HEK293 (cell line): ENCODE results near the gene SORL1.

ENCODE experiments used
- CTCF ChIA-PET: fragments of 350-600 bp; formaldehyde crosslinking; extraction: SDS; loops from one replicate; lab custom pipeline; 2021; ENCODE audit warnings: antibody characterized with exemption; lab: Yijun Ruan, JAX
- POLR2A ChIA-PET: fragments of 300-600 bp; formaldehyde crosslinking; extraction: SDS; loops from one replicate; lab custom pipeline; 2020; ENCODE audit warnings: antibody characterized with exemption, inconsistent platforms; lab: Yijun Ruan, JAX
- H3K27ac ChIP-seq: fragments of 200-500 bp; sonication (Bioruptor generic); 2 replicates; pipeline ENCODE4 v1.5.1; 2014; ENCODE audit warnings: low read depth, low read length, control low read depth, inconsistent platforms; ENCODE audit errors: extremely low read depth
- H3K36me3 ChIP-seq, 2 experiments: fragments of 200-500 bp in 1 of 2; sonication (Bioruptor generic) in 1 of 2; 1 replicate in 1 of 2; 2 replicates in 1 of 2; pipeline ENCODE4 v1.5.1; 2014 to 2017; ENCODE audit warnings: inconsistent platforms in 2 of 2, low read length in 2 of 2; ENCODE audit not compliant: control insufficient read depth in 2 of 2, insufficient read depth in 1 of 2
- H3K4me1 ChIP-seq: fragments of 200-500 bp; sonication (Bioruptor generic); 2 replicates; pipeline ENCODE4 v1.5.1; 2014; ENCODE audit warnings: mild to moderate bottlenecking, low read length, inconsistent platforms; ENCODE audit not compliant: control insufficient read depth, insufficient read depth
- H3K4me3 ChIP-seq: 2 replicates; pipeline ENCODE4 v1.5.1; 2011; ENCODE audit warnings: low read depth, mild to moderate bottlenecking, control low read depth, low read length, moderate library complexity
- H3K9me3 ChIP-seq: fragments of 200-500 bp; sonication (Bioruptor generic); 2 replicates; pipeline ENCODE4 v1.5.1; 2014; ENCODE audit warnings: low read depth, low read length, inconsistent platforms; ENCODE audit not compliant: control insufficient read depth, insufficient read depth
- FEZF1 ChIP-seq: fragments of 450-650 bp; formaldehyde crosslinking; IDR thresholded peaks from 2 replicates; pipeline ENCODE4 v1.5.1; 2016; ENCODE audit warnings: missing biosample characterization, missing genetic modification characterization
- GLI4 ChIP-seq: fragments of 450-650 bp; formaldehyde crosslinking; IDR thresholded peaks from 2 replicates; pipeline ENCODE4 v1.5.1; 2016; ENCODE audit warnings: missing biosample characterization, missing genetic modification characterization
- GLIS1 ChIP-seq: fragments of 450-650 bp; formaldehyde crosslinking; IDR thresholded peaks from 2 replicates; pipeline ENCODE4 v1.5.1; 2016; ENCODE audit warnings: missing biosample characterization, missing genetic modification characterization
- REST ChIP-seq: fragments of 450-650 bp; formaldehyde crosslinking; IDR thresholded peaks from 2 replicates; pipeline ENCODE4 v1.5.1; 2016; ENCODE audit warnings: missing biosample characterization, missing genetic modification characterization
- ZBTB21 ChIP-seq: fragments of 450-650 bp; formaldehyde crosslinking; IDR thresholded peaks from 2 replicates; pipeline ENCODE4 v1.5.1; 2017; ENCODE audit warnings: missing biosample characterization, missing genetic modification characterization
- ZBTB8A ChIP-seq: fragments of 450-650 bp; formaldehyde crosslinking; IDR thresholded peaks from 2 replicates; pipeline ENCODE4 v1.5.1; 2016; ENCODE audit warnings: missing biosample characterization, missing genetic modification characterization
- ZIC2 ChIP-seq: fragments of 450-650 bp; formaldehyde crosslinking; IDR thresholded peaks from 2 replicates; pipeline ENCODE4 v1.5.1; 2016; ENCODE audit warnings: missing biosample characterization, missing genetic modification characterization
- ZNF138 ChIP-seq: fragments of 450-650 bp; formaldehyde crosslinking; IDR thresholded peaks from 2 replicates; pipeline ENCODE4 v1.5.1; 2016; ENCODE audit warnings: missing biosample characterization, missing genetic modification characterization, borderline replicate concordance
- ZNF18 ChIP-seq: fragments of 450-650 bp; formaldehyde crosslinking; IDR thresholded peaks from 2 replicates; pipeline ENCODE4 v1.5.1; 2016; ENCODE audit warnings: missing biosample characterization, missing genetic modification characterization
- ZNF280D ChIP-seq: fragments of 450-650 bp; formaldehyde crosslinking; IDR thresholded peaks from 2 replicates; pipeline ENCODE4 v1.5.1; 2016; ENCODE audit warnings: missing biosample characterization, missing genetic modification characterization
- ZNF324 ChIP-seq: fragments of 450-650 bp; formaldehyde crosslinking; IDR thresholded peaks from 2 replicates; pipeline ENCODE4 v1.5.1; 2016; ENCODE audit warnings: missing biosample characterization, missing genetic modification characterization
- ZNF366 ChIP-seq: fragments of 450-650 bp; formaldehyde crosslinking; conservative IDR thresholded peaks from 2 replicates; pipeline ENCODE4 v1.5.1; 2016; ENCODE audit warnings: missing biosample characterization, missing genetic modification characterization
- ZNF501 ChIP-seq: fragments of 450-650 bp; formaldehyde crosslinking; IDR thresholded peaks from 2 replicates; pipeline ENCODE4 v1.5.1; 2016; ENCODE audit warnings: missing biosample characterization, missing genetic modification characterization
- ZNF513 ChIP-seq: fragments of 450-650 bp; IDR thresholded peaks from 2 replicates; pipeline ENCODE4 v1.5.1; 2018; ENCODE audit warnings: missing biosample characterization, missing genetic modification characterization
- ZNF514 ChIP-seq: fragments of 450-650 bp; formaldehyde crosslinking; IDR thresholded peaks from 2 replicates; pipeline ENCODE4 v1.5.1; 2016; ENCODE audit warnings: missing biosample characterization, missing genetic modification characterization
- TF ChIP-seq, protein P1 (sequence below): fragments of 450-650 bp; formaldehyde crosslinking; IDR thresholded peaks from 2 replicates; pipeline ENCODE4 v1.5.1; 2016; ENCODE audit warnings: missing biosample characterization, missing genetic modification characterization
- TF ChIP-seq, protein P2 (sequence below): fragments of 450-650 bp; formaldehyde crosslinking; IDR thresholded peaks from 2 replicates; pipeline ENCODE4 v1.5.1; 2016; ENCODE audit warnings: missing biosample characterization, missing genetic modification characterization, borderline replicate concordance

SORL1 gene

GRCh38 chr11:121539000-121539399 lies 86.9 kb downstream of the SORL1 start:
- CTCF ChIA-PET = no interaction called here
- Histone ChIP-seq H3K27ac (no peak overlapping the region), H3K36me3 (peaks cover 0 to 5% of the 10 kb centered on the region in 2 experiments; a peak in 1 of 3 replicates), H3K9me3 (no peaks in the 10 kb centered on the region), H3K4me1 (no peaks in the 10 kb centered on the region), H3K4me3 (no peak overlapping the region)
- POLR2A ChIA-PET = no interaction called here
- TF ChIP-seq REST (tag by site-specific recombination) = no peak
- no peak for TF ChIP-seq ZIC2 (tag by site-specific recombination)
- TF ChIP-seq ZNF366 (tag by site-specific recombination) = no peak
- TF ChIP-seq ZBTB8A (tag by site-specific recombination) = no peak
- TF ChIP-seq ZNF138 = no peak
- no peak for TF ChIP-seq GLI4 (tag by site-specific recombination)
- no peak for TF ChIP-seq ZNF513 (tag by site-specific recombination)

GRCh38 chr11:121540627-121541026 lies 88.5 kb downstream of the SORL1 start:
- H3K4me3 ChIP-seq = no peak overlapping the region
- CTCF ChIA-PET = interaction anchor here (0.7 kb wide), 1 partner anchor 855 kb away, joined by 4 read pairs; no protein-coding TSS in a partner anchor
- POLR2A ChIA-PET = no interaction called here
- no peaks in the 10 kb centered on the region for H3K4me1 ChIP-seq
- peaks cover 0 to 5% of the 10 kb centered on the region in 2 experiments; a peak in 1 of 3 replicates for H3K36me3 ChIP-seq
- TF ChIP-seq ZNF324 (tag by site-specific recombination) (no peak), ZNF501 (no peak), ZNF514 (tag by site-specific recombination) (no peak), ZNF366 (tag by site-specific recombination) (no peak), ZNF18 (tag by site-specific recombination) (no peak), GLIS1 (tag by site-specific recombination) (no peak), FEZF1 (tag by site-specific recombination) (no peak), ZNF280D (tag by site-specific recombination) (no peak), ZBTB21 (tag by site-specific recombination) (no peak), ZIC2 (tag by site-specific recombination) (no peak)
- TF ChIP-seq, protein P1, sequence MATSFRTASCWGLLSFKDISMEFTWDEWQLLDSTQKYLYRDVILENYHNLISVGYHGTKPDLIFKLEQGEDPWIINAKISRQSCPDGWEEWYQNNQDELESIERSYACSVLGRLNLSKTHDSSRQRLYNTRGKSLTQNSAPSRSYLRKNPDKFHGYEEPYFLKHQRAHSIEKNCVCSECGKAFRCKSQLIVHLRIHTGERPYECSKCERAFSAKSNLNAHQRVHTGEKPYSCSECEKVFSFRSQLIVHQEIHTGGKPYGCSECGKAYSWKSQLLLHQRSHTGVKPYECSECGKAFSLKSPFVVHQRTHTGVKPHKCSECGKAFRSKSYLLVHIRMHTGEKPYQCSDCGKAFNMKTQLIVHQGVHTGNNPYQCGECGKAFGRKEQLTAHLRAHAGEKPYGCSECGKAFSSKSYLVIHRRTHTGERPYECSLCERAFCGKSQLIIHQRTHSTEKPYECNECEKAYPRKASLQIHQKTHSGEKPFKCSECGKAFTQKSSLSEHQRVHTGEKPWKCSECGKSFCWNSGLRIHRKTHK (tag by site-specific recombination) = no peak
- TF ChIP-seq, protein P2, sequence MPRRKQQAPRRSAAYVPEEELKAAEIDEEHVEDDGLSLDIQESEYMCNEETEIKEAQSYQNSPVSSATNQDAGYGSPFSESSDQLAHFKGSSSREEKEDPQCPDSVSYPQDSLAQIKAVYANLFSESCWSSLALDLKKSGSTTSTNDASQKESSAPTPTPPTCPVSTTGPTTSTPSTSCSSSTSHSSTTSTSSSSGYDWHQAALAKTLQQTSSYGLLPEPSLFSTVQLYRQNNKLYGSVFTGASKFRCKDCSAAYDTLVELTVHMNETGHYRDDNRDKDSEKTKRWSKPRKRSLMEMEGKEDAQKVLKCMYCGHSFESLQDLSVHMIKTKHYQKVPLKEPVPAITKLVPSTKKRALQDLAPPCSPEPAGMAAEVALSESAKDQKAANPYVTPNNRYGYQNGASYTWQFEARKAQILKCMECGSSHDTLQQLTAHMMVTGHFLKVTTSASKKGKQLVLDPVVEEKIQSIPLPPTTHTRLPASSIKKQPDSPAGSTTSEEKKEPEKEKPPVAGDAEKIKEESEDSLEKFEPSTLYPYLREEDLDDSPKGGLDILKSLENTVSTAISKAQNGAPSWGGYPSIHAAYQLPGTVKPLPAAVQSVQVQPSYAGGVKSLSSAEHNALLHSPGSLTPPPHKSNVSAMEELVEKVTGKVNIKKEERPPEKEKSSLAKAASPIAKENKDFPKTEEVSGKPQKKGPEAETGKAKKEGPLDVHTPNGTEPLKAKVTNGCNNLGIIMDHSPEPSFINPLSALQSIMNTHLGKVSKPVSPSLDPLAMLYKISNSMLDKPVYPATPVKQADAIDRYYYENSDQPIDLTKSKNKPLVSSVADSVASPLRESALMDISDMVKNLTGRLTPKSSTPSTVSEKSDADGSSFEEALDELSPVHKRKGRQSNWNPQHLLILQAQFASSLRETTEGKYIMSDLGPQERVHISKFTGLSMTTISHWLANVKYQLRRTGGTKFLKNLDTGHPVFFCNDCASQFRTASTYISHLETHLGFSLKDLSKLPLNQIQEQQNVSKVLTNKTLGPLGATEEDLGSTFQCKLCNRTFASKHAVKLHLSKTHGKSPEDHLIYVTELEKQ (tag by site-specific recombination) = no peak
- H3K27ac ChIP-seq = no peak overlapping the region
- no peaks in the 10 kb centered on the region for H3K9me3 ChIP-seq
